ENCODE data around the gene RNU1-2.
"Not testable (repeated sequence)": the region's sequence is repeated elsewhere in the genome, so short reads cannot be mapped to it uniquely, and the experiment has no call there.

GRCh38 chr1:16893796-16894195 lies 2.0 kb upstream of the RNU1-2 start:
- TF ChIP-seq, protein P1, sequence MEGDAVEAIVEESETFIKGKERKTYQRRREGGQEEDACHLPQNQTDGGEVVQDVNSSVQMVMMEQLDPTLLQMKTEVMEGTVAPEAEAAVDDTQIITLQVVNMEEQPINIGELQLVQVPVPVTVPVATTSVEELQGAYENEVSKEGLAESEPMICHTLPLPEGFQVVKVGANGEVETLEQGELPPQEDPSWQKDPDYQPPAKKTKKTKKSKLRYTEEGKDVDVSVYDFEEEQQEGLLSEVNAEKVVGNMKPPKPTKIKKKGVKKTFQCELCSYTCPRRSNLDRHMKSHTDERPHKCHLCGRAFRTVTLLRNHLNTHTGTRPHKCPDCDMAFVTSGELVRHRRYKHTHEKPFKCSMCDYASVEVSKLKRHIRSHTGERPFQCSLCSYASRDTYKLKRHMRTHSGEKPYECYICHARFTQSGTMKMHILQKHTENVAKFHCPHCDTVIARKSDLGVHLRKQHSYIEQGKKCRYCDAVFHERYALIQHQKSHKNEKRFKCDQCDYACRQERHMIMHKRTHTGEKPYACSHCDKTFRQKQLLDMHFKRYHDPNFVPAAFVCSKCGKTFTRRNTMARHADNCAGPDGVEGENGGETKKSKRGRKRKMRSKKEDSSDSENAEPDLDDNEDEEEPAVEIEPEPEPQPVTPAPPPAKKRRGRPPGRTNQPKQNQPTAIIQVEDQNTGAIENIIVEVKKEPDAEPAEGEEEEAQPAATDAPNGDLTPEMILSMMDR (IDR thresholded peaks at IDR 0.05; ENCODE audit: borderline replicate concordance, extremely low read depth, low read length, poor library complexity, severe bottlenecking) = not testable (repeated sequence)
- not testable (repeated sequence) for TF ChIP-seq EZH2 (IDR thresholded peaks at IDR 0.05; ENCODE audit: borderline replicate concordance, low read depth, low read length, severe bottlenecking)
